Adrenal gland (tissue), 5 donors: ENCODE data around the gene SLC48A1.

Experiments used
- POLR2A ChIP-seq, 2 donors: fragments of 450-650 bp; IDR thresholded peaks; one replicate each; pipeline ENCODE4 v1.6.1; 2017; ENCODE audit warnings: antibody characterized with exemption in 2 of 2, mild to moderate bottlenecking in 2 of 2, moderate library complexity in 1 of 2
- TF ChIP-seq, protein P1 (sequence below), 6 experiments: fragments of 450-650 bp in 4 of 6; fragments of 200-600 bp in 2 of 6; sonication (generic) in 1 of 6; IDR thresholded peaks; 1 replicate in 5 of 6; 2 replicates in 1 of 6; pipeline versions ENCODE4 v1.5.1 to v1.8.0; 2016 to 2021; ENCODE audit warnings: antibody characterized with exemption in 6 of 6, mild to moderate bottlenecking in 2 of 6, moderate library complexity in 1 of 6
- donor health status: DM: no; HTN: no; CAD: no.

DNA sequence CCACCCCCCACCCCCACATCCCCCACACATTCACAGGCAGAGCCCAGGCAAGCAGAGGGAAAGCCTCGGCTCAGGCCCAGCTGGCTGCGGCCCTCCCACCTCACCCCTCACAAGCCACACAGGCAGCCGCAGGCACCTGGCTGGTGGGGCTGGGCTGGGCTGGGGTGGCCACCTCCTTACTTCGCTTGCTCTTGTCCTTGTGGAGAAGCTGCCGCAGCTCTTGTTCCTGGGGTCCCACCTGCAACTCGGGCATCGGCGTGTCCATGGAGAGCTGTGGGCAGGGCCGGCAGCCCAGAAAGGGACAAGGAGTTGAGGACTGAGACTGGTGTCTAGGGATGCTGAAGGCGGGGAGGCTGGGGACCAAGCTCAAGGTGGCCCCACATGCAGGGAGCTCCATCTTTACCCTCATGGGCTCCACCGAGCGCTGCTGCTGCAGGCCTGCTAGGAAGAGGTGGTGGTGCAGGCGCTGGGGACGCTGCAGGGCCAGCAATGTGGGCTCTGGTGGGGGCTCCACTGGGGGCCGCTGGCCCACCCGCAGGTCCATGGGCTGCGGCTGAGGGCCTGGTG, 25.4 kb downstream of the SLC48A1 start:
- no peak for TF ChIP-seq POLR2A (IDR thresholded peaks at IDR 0.05)
- TF ChIP-seq, protein P1, sequence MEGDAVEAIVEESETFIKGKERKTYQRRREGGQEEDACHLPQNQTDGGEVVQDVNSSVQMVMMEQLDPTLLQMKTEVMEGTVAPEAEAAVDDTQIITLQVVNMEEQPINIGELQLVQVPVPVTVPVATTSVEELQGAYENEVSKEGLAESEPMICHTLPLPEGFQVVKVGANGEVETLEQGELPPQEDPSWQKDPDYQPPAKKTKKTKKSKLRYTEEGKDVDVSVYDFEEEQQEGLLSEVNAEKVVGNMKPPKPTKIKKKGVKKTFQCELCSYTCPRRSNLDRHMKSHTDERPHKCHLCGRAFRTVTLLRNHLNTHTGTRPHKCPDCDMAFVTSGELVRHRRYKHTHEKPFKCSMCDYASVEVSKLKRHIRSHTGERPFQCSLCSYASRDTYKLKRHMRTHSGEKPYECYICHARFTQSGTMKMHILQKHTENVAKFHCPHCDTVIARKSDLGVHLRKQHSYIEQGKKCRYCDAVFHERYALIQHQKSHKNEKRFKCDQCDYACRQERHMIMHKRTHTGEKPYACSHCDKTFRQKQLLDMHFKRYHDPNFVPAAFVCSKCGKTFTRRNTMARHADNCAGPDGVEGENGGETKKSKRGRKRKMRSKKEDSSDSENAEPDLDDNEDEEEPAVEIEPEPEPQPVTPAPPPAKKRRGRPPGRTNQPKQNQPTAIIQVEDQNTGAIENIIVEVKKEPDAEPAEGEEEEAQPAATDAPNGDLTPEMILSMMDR (IDR thresholded peaks at IDR 0.05): no peak
